Skeletal muscle satellite cell (primary cell): ENCODE data around the gene PPM1H.
A peak's percentile ranks its signal among the peaks of the same experiment; 100 is the strongest.

Source experiments
- H3K27me3 ChIP-seq: 2 replicates; pipeline ENCODE4 v1.7.0; 2013; ENCODE audit warnings: low read length; ENCODE audit not compliant: control insufficient read depth, insufficient read depth
- H3K36me3 ChIP-seq: 2 replicates; pipeline ENCODE4 v1.7.0; 2013; ENCODE audit warnings: mild to moderate bottlenecking, control low read depth, low read length; ENCODE audit not compliant: insufficient read depth
- H3K4me1 ChIP-seq: 2 replicates; pipeline ENCODE4 v1.7.0; 2013; ENCODE audit warnings: low read length; ENCODE audit not compliant: control insufficient read depth, insufficient read depth
- H3K4me2 ChIP-seq: 2 replicates; pipeline ENCODE4 v1.7.0; 2013; ENCODE audit warnings: mild to moderate bottlenecking, low read length
- H3K4me3 ChIP-seq: 2 replicates; pipeline ENCODE4 v1.7.0; 2013; ENCODE audit warnings: low read length
- H3K9ac ChIP-seq: 2 replicates; pipeline ENCODE4 v1.7.0; 2013; ENCODE audit warnings: mild to moderate bottlenecking, low read depth, low read length, moderate library complexity
- H3K9me3 ChIP-seq: replicated peaks from 2 replicates; pipeline ENCODE4 v1.7.0; 2013; ENCODE audit warnings: mild to moderate bottlenecking, control low read depth, low read length

PPM1H gene

GRCh38 chr12:62865065-62865464 lies 69.9 kb downstream of the PPM1H start:
- Histone ChIP-seq H3K4me2 (no peak overlapping the region), H3K4me1 (peaks cover 74% of the 10 kb centered on the region), H3K36me3 (no peaks in the 10 kb centered on the region), H3K27me3 (no peaks in the 10 kb centered on the region), H3K9me3 (no peaks in the 10 kb centered on the region), H3K9ac (no peak overlapping the region), H3K4me3 (no peak overlapping the region)

DNA sequence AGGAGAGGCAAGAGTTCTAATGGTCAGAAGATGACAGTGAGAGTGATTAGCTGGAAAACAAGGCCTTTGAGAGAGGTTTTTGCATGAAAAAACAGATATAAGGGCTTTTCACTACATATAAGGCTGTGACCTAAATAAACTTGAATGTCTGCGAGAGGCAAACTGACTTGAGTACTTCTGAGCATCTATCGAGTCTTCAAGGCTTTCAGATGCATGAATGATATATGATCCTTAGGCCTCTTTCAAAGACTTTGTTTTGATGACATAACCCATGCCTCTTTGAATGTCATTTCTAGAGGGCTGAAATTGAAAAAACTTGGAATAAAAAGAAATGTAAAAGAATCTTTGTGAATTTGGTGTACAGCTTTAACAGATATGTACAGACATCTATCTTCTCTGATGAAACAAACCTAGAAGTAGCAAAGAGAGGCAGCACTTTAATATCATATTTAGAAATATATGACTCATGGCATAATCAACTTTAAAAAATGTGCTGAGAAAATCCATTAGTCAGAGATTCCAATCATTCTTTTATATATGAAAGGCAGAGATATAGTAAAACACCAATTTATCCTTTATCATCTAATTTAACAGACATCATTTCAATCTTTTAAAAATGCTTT lies 72.6 kb downstream of the PPM1H start:
- Histone ChIP-seq H3K9me3 (no peaks in the 10 kb centered on the region), H3K4me3 (peak overlapping the region; percentile 26), H3K4me2 (peak overlapping the region; percentile 69), H3K4me1 (peaks cover 74% of the 10 kb centered on the region), H3K9ac (peak overlapping the region; percentile 36), H3K36me3 (no peaks in the 10 kb centered on the region), H3K27me3 (no peaks in the 10 kb centered on the region)

DNA sequence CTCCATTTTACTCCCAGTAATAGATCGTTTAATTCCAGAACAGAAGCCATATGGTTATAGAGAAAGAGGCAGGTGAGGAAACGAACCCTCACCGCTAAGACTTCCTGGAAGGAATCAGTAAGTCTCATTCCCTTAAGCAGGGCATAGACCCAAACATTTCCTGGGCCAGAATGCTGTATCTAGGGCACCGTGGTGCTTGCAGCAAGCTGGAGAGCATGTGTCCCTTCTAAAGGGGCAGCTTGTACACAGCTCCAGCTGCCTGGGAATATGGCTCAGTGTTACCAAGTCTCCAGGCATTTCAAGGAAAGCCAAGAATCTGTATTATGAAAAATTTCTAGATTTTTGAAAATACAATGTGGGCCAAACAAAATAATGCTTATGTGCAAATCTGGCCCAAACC lies 73.4 kb downstream of the PPM1H start:
- H3K36me3 ChIP-seq, result no peaks in the 10 kb centered on the region
- H3K27me3 ChIP-seq, result no peaks in the 10 kb centered on the region
- peaks cover 66% of the 10 kb centered on the region for H3K4me1 ChIP-seq
- peak overlapping the region; percentile 20 for H3K9ac ChIP-seq
- H3K4me3 ChIP-seq, result peak overlapping the region; percentile 7
- H3K4me2 ChIP-seq, result peak overlapping the region; percentile 69
- H3K9me3 ChIP-seq, result no peaks in the 10 kb centered on the region

GRCh38 chr12:62860501-62861411 lies 74.2 kb downstream of the PPM1H start:
- Histone ChIP-seq H3K9me3 (no peaks in the 10 kb centered on the region), H3K4me3 (no peak overlapping the region), H3K9ac (peak overlapping the region; percentile 6), H3K4me1 (peaks cover 58% of the 10 kb centered on the region), H3K27me3 (no peaks in the 10 kb centered on the region), H3K4me2 (peak overlapping the region; percentile 69), H3K36me3 (no peaks in the 10 kb centered on the region)

DNA sequence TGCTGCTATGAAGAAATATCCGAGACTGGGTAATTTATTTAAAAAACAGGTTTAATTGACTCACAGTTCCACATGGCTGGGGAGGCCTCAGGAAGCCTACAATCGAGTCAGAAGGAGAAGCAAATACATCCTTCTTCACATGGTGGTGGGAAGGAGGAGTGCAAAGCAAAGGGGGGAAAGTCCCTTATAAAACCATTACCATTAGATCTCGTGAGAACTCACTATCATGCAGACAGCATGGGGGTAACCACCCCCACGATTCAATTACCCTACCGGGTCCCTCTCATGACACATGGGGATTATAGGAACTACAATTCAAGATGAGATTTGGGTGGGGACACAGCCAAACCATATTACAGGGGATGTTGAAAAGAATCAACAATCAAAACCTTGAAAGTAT lies 74.9 kb downstream of the PPM1H start:
- no peak overlapping the region for H3K9ac ChIP-seq
- no peak overlapping the region for H3K4me2 ChIP-seq
- H3K36me3 ChIP-seq, result no peaks in the 10 kb centered on the region
- H3K27me3 ChIP-seq, result no peaks in the 10 kb centered on the region
- H3K4me1 ChIP-seq, result peaks cover 50% of the 10 kb centered on the region
- no peaks in the 10 kb centered on the region for H3K9me3 ChIP-seq
- no peak overlapping the region for H3K4me3 ChIP-seq

GRCh38 chr12:62859321-62859737 lies 75.6 kb downstream of the PPM1H start:
- H3K27me3 ChIP-seq, result no peaks in the 10 kb centered on the region
- H3K9ac ChIP-seq, result no peak overlapping the region
- no peak overlapping the region for H3K4me2 ChIP-seq
- H3K9me3 ChIP-seq, result no peaks in the 10 kb centered on the region
- peaks cover 44% of the 10 kb centered on the region for H3K4me1 ChIP-seq
- no peak overlapping the region for H3K4me3 ChIP-seq
- H3K36me3 ChIP-seq, result no peaks in the 10 kb centered on the region

- no peaks in the 10 kb centered on the region for H3K27me3 ChIP-seq
- H3K9ac ChIP-seq, result no peak overlapping the region
- H3K36me3 ChIP-seq, result no peaks in the 10 kb centered on the region
- peaks cover 19% of the 10 kb centered on the region for H3K4me1 ChIP-seq
- H3K4me3 ChIP-seq, result no peak overlapping the region
- no peaks in the 10 kb centered on the region for H3K9me3 ChIP-seq
- H3K4me2 ChIP-seq, result no peak overlapping the region
These were observed 78.5 kb downstream of the PPM1H start for GRCh38 chr12:62856454-62856853.

GRCh38 chr12:62854024-62854423 lies 80.9 kb downstream of the PPM1H start:
- peaks cover under 1% of the 10 kb centered on the region for H3K4me1 ChIP-seq
- no peaks in the 10 kb centered on the region for H3K9me3 ChIP-seq
- H3K4me2 ChIP-seq, result no peak overlapping the region
- no peak overlapping the region for H3K9ac ChIP-seq
- no peaks in the 10 kb centered on the region for H3K36me3 ChIP-seq
- H3K27me3 ChIP-seq, result no peaks in the 10 kb centered on the region
- no peak overlapping the region for H3K4me3 ChIP-seq

GRCh38 chr12:62849398-62849797 lies 85.6 kb downstream of the PPM1H start:
- no peaks in the 10 kb centered on the region for H3K9me3 ChIP-seq
- H3K4me2 ChIP-seq, result no peak overlapping the region
- H3K27me3 ChIP-seq, result no peaks in the 10 kb centered on the region
- peaks cover 20% of the 10 kb centered on the region for H3K4me1 ChIP-seq
- no peaks in the 10 kb centered on the region for H3K36me3 ChIP-seq
- no peak overlapping the region for H3K9ac ChIP-seq
- no peak overlapping the region for H3K4me3 ChIP-seq

- H3K4me2 ChIP-seq, result no peak overlapping the region
- no peaks in the 10 kb centered on the region for H3K36me3 ChIP-seq
- H3K4me3 ChIP-seq, result no peak overlapping the region
- peaks cover 20% of the 10 kb centered on the region for H3K4me1 ChIP-seq
- no peak overlapping the region for H3K9ac ChIP-seq
- H3K27me3 ChIP-seq, result no peaks in the 10 kb centered on the region
- H3K9me3 ChIP-seq, result no peaks in the 10 kb centered on the region
These were observed 86.5 kb downstream of the PPM1H start for GRCh38 chr12:62848418-62848817.

DNA sequence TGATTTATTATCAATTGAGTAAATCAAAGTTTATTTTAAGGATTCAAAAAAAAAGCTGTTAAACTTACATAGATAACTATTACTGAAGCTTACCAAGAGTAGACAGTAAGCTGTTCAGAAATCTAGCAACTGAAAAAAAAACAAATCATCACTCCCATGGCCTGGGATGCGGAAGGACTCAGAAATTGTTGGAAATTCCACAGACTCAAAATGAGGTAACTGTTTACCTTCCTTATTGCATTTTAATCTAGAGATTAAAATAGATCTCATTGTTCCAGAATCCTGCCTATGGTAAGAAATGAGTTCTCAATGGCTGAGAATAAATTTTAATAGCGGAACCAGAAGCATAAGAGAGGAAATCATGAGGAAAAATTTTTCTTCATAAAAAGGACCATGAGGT lies 87.2 kb downstream of the PPM1H start:
- H3K9ac ChIP-seq, result no peak overlapping the region
- no peak overlapping the region for H3K4me2 ChIP-seq
- no peak overlapping the region for H3K4me3 ChIP-seq
- no peaks in the 10 kb centered on the region for H3K27me3 ChIP-seq
- no peaks in the 10 kb centered on the region for H3K9me3 ChIP-seq
- no peaks in the 10 kb centered on the region for H3K36me3 ChIP-seq
- H3K4me1 ChIP-seq, result peaks cover 20% of the 10 kb centered on the region
